Colonic mucosa (tissue), 4 donors: ENCODE measurements around the gene FOXM1. TPM values are rescaled to one million over a fixed set of nuclear protein-coding genes. Genes with fewer than 3 reads are reported as not detected.

ENCODE experiments used
- DNase-seq: peaks from one replicate; pipeline ENCODE4 v3.0.0-alpha.2; 2020
- H3K27ac ChIP-seq: fragments of 200-600 bp; one replicate; pipeline ENCODE4 v1.8.0; 2021
- H3K27me3 ChIP-seq: fragments of 200-600 bp; one replicate; pipeline ENCODE4 v1.8.0; 2021
- H3K36me3 ChIP-seq: fragments of 200-600 bp; one replicate; pipeline ENCODE4 v1.8.0; 2021
- H3K4me1 ChIP-seq: fragments of 200-600 bp; one replicate; pipeline ENCODE4 v1.8.0; 2021; ENCODE audit warnings: mild to moderate bottlenecking
- H3K4me3 ChIP-seq: fragments of 200-600 bp; one replicate; pipeline ENCODE4 v1.8.0; 2021
- H3K9ac ChIP-seq, 2 donors: one replicate each; pipeline ENCODE4 v1.7.0; 2013; ENCODE audit warnings: control low read depth in 2 of 2, low read depth in 2 of 2, low read length in 2 of 2
- H3K9me3 ChIP-seq: fragments of 200-600 bp; one replicate; pipeline ENCODE4 v1.8.0; 2021
- intact Hi-C: fragments of 100-400 bp; cut with DNase I; formaldehyde crosslinking; loops from one replicate; pipeline ENCODE4 v1.14.1; 2022
- total RNA-seq, 2 donors: library from RNA; stranded (reverse); fragmentation: NEBNext Ultra II Directional in 1 of 2; extraction: Animal tissue kit (Norgen Biotek cat#: 25700) in 1 of 2; gene quantifications; one replicate each; pipeline ENCODE4 v1.2.1, GENCODE V29; 2021
- TF ChIP-seq, protein P1 (sequence below): fragments of 200-600 bp; IDR thresholded peaks from one replicate; pipeline ENCODE4 v1.8.0; 2022; ENCODE audit warnings: antibody characterized with exemption, mild to moderate bottlenecking
- donor health status: healthy.
- donor health status: DM: no; HTN: no; CAD: no.
- donor health status: DM: no; HTN: no; CAD: no.

FOXM1 gene
- total RNA-seq, 2 donors from 2014 or later = 18.4 to 89.3 TPM

DNA sequence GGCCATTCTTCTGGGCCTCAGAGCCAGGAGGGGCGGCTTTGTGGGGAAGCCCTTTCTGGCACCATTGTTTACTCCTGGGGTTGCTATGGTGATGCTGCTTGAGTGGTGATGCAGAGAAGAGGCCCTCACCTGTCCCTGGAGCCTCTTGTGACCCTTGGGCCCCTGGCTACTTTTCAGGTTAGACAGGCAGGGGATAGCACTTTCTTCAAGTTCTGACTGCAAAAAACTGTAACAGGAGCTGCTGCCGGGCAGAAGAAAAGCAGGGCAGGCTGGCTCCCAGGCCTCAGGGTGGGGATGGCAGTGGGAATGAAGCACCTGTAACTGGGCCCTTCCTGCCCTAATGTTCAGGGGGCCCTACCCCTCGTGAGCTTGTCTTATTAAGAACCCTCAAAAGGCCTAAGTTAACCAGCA lies 19.9 kb downstream of the FOXM1 start, which contains the start of gene TEX52:
Gene TEX52 (minus strand): TSS at position 19 of the 411 bp plus-strand sequence. CDS start 13 bp downstream, at position 6.
- Histone ChIP-seq H3K4me1 (no peaks in the 10 kb centered on the region), H3K36me3 (no peaks in the 10 kb centered on the region), H3K27me3 (no peaks in the 10 kb centered on the region), H3K27ac (no peak within 1 kb of the TSS), H3K4me3 (no peak within 1 kb of the TSS), H3K9me3 (no peaks in the 10 kb centered on the region), H3K9ac (no peak within 1 kb of the TSS)
- intact Hi-C loops = loop anchor here (10.0 kb wide), 1 partner anchor 178 kb away; no protein-coding TSS in a partner anchor
- TF ChIP-seq, protein P1, sequence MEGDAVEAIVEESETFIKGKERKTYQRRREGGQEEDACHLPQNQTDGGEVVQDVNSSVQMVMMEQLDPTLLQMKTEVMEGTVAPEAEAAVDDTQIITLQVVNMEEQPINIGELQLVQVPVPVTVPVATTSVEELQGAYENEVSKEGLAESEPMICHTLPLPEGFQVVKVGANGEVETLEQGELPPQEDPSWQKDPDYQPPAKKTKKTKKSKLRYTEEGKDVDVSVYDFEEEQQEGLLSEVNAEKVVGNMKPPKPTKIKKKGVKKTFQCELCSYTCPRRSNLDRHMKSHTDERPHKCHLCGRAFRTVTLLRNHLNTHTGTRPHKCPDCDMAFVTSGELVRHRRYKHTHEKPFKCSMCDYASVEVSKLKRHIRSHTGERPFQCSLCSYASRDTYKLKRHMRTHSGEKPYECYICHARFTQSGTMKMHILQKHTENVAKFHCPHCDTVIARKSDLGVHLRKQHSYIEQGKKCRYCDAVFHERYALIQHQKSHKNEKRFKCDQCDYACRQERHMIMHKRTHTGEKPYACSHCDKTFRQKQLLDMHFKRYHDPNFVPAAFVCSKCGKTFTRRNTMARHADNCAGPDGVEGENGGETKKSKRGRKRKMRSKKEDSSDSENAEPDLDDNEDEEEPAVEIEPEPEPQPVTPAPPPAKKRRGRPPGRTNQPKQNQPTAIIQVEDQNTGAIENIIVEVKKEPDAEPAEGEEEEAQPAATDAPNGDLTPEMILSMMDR = no peak
- no peak for DNase-seq

DNA sequence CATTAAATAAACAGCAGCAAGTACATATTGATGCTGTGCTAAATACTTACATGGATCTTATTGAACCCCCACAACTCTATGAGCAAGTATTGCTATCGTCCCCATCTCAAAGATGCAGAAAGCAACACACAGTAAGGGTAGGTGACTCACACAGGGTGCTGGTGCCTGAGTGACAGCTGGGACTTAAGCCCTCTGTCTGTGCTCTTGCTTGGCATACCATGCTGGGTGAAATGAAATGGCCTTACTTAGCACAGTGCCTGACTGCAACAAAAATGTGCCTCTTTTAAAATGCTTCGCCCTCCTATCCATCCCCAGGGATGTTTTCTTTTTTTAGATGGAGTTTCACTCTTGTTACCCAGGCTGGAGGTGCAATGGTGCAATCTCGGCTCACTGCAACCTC lies 20.9 kb downstream of the FOXM1 start:
- no peak for DNase-seq
- Histone ChIP-seq H3K27me3 (no peaks in the 10 kb centered on the region), H3K36me3 (no peaks in the 10 kb centered on the region), H3K27ac (no peak overlapping the region), H3K4me3 (no peak overlapping the region), H3K4me1 (no peaks in the 10 kb centered on the region), H3K9ac (no peak overlapping the region), H3K9me3 (no peaks in the 10 kb centered on the region)
- intact Hi-C loops = loop anchor here (10.0 kb wide), 1 partner anchor 179 kb away; no protein-coding TSS in a partner anchor
- TF ChIP-seq, protein P1 = no peak

DNA sequence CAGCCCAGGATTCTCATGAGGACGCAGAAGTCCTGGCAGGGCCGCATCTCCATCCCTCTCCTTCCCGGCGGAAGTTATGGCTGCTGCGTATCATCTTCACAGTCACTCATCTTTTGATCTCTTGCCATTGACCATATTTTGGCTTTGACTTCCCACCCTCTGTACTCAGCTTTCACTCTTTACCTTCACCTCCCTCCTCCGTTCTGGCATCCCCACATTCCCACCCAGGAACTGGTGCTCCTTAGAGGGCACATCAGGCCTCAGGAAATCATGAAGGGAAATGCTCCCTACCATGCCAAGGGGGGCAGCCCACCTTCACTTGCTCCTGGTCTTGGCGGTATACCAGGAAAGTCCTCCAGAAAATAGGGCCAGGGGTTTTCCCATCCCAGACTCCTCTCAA lies 21.4 kb downstream of the FOXM1 start:
- Histone ChIP-seq H3K27me3 (no peaks in the 10 kb centered on the region), H3K9ac (peak overlapping the region in 1 of 2 donors; percentile 28), H3K9me3 (no peaks in the 10 kb centered on the region), H3K4me3 (no peak overlapping the region), H3K36me3 (no peaks in the 10 kb centered on the region), H3K4me1 (no peaks in the 10 kb centered on the region), H3K27ac (no peak overlapping the region)
- TF ChIP-seq, protein P1 = no peak
- intact Hi-C loops = loop anchor here (10.0 kb wide), 1 partner anchor 179 kb away; no protein-coding TSS in a partner anchor
- DNase-seq = no peak

DNA sequence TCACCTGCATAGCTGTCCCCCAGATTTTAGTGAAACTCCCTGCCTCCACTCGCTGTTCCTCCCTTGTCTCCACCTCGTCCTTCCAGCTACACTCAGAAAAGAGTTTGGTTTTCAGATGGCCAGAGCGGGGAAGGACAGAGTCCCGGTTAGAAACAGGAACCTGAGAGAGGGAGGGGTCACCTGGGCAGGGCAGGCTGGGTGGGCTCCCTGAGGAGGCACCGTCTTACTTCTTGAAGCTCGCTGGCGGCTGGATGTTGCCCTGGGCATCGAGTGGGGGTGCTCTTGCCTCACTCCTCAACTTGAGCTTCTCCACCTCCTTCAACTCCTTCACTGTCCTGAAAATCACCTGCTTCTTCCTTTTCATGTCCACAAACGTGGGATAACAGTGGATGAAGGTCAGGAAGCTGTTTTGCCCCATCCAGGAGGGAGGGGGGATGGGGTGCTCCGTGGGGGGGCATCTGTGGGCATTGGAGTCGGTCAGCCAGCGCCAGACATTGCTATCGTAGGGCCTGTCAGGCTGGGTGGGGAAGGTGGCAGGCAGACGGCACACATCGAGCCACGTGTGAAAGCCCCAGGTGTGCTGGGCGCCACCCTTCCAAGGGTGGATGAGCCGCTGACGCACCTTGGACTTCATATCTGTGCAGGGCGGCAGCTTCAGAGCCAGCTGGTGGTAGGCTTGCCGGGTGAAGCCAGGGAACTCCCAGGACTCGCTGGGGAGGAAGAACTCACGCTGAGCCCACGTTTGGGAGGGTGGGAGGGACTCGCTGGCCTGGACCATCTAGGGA lies 22.1 kb downstream of the FOXM1 start:
- no peak overlapping the region for H3K27ac ChIP-seq
- intact Hi-C loops = loop anchor here (10.0 kb wide), 1 partner anchor 180 kb away; no protein-coding TSS in a partner anchor
- no peaks in the 10 kb centered on the region for H3K27me3 ChIP-seq

DNA sequence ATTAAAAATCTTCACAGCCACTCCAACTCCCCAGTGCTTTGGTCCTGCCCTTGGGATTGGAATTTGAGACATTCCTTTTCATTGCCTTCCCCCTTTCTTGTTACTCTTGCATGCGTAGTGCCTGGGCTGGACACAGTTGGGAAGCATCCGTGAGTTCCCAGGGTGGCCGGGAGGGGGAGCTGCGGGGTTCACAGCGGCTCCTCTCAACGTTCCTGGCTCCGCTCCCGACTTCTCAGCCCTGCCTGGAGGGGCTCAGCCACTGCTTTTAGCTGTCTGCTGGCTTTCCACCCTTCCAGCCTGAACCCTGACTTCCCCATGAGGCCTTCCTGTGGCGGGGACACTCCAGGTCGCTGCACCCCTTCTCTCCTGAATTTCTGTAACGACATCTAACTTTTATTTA lies 23.3 kb downstream of the FOXM1 start:
- Histone ChIP-seq H3K27ac (no peak overlapping the region), H3K4me3 (no peak overlapping the region), H3K9me3 (no peaks in the 10 kb centered on the region), H3K9ac (no peak overlapping the region), H3K27me3 (no peaks in the 10 kb centered on the region), H3K4me1 (no peaks in the 10 kb centered on the region), H3K36me3 (no peaks in the 10 kb centered on the region)
- TF ChIP-seq, protein P1 = peak; percentile 82
- DNase-seq = peak; percentile 76
- intact Hi-C loops = loop anchor here (10.0 kb wide), 1 partner anchor 181 kb away; no protein-coding TSS in a partner anchor

More for the DNA sequence above, 22.1 kb downstream of the FOXM1 start:
- no peaks in the 10 kb centered on the region for H3K36me3 ChIP-seq
- peak overlapping the region in 1 of 2 donors; percentile 12 for H3K9ac ChIP-seq
- no peaks in the 10 kb centered on the region for H3K4me1 ChIP-seq
- peak; percentile 87 for DNase-seq
- H3K4me3 ChIP-seq = no peak overlapping the region
- H3K9me3 ChIP-seq = no peaks in the 10 kb centered on the region
- TF ChIP-seq, protein P1 = no peak
